ENCODE results near the gene FDX1. TPM values are rescaled to one million over a fixed set of nuclear protein-coding genes. Genes with fewer than 3 reads are reported as not detected.

FDX1 gene
- total RNA-seq, 1 donor from 2014 or later = 11.5 TPM

- Histone ChIP-seq H3K36me3 (ENCODE audit: control insufficient read depth, insufficient read depth, low read length) (no peaks in the 10 kb centered on the region), H3K4me3 (ENCODE audit: low read depth, low read length) (no peak overlapping the region), H3K27me3 (ENCODE audit: control insufficient read depth, insufficient read depth, low read length) (no peaks in the 10 kb centered on the region)
- no peak for TF ChIP-seq CTCF (IDR thresholded peaks at IDR 0.05; ENCODE audit: insufficient read depth, low read length, poor library complexity, severe bottlenecking)
- DNase-seq (ENCODE audit: low read depth) = no peak
These were observed 67.7 kb downstream of the FDX1 start for GRCh38 chr11:110497231-110497978.

GRCh38 chr11:110501428-110501827 lies 71.7 kb downstream of the FDX1 start:
- no peak for DNase-seq (ENCODE audit: low read depth)
- Histone ChIP-seq H3K27me3 (ENCODE audit: control insufficient read depth, insufficient read depth, low read length) (no peaks in the 10 kb centered on the region), H3K4me3 (ENCODE audit: low read depth, low read length) (no peak overlapping the region), H3K36me3 (ENCODE audit: control insufficient read depth, insufficient read depth, low read length) (no peaks in the 10 kb centered on the region)
- no peak for TF ChIP-seq CTCF (IDR thresholded peaks at IDR 0.05; ENCODE audit: insufficient read depth, low read length, poor library complexity, severe bottlenecking)

GRCh38 chr11:110505528-110506284 lies 76.0 kb downstream of the FDX1 start:
- Histone ChIP-seq H3K36me3 (ENCODE audit: control insufficient read depth, insufficient read depth, low read length) (no peaks in the 10 kb centered on the region), H3K27me3 (ENCODE audit: control insufficient read depth, insufficient read depth, low read length) (no peaks in the 10 kb centered on the region), H3K4me3 (ENCODE audit: low read depth, low read length) (no peak overlapping the region)
- DNase-seq (ENCODE audit: low read depth) = no peak
- TF ChIP-seq CTCF (IDR thresholded peaks at IDR 0.05; ENCODE audit: insufficient read depth, low read length, poor library complexity, severe bottlenecking) = no peak

GRCh38 chr11:110507328-110507727 lies 77.6 kb downstream of the FDX1 start:
- no peaks in the 10 kb centered on the region for H3K27me3 ChIP-seq (ENCODE audit: control insufficient read depth, insufficient read depth, low read length)
- no peak for DNase-seq (ENCODE audit: low read depth)
- H3K36me3 ChIP-seq (ENCODE audit: control insufficient read depth, insufficient read depth, low read length) = no peaks in the 10 kb centered on the region
- TF ChIP-seq CTCF (IDR thresholded peaks at IDR 0.05; ENCODE audit: insufficient read depth, low read length, poor library complexity, severe bottlenecking) = no peak
- no peak overlapping the region for H3K4me3 ChIP-seq (ENCODE audit: low read depth, low read length)

GRCh38 chr11:110508786-110509185 lies 79.0 kb downstream of the FDX1 start:
- TF ChIP-seq CTCF (IDR thresholded peaks at IDR 0.05; ENCODE audit: insufficient read depth, low read length, poor library complexity, severe bottlenecking) = no peak
- DNase-seq (ENCODE audit: low read depth) = no peak
- no peaks in the 10 kb centered on the region for H3K27me3 ChIP-seq (ENCODE audit: control insufficient read depth, insufficient read depth, low read length)
- H3K4me3 ChIP-seq (ENCODE audit: low read depth, low read length) = no peak overlapping the region
- H3K36me3 ChIP-seq (ENCODE audit: control insufficient read depth, insufficient read depth, low read length) = no peaks in the 10 kb centered on the region

Data from kidney epithelial cell (primary cell).